H54 (cell line): ENCODE results near the gene MAP2K3.
"Not testable (repeated sequence)": the region's sequence is repeated elsewhere in the genome, so short reads cannot be mapped to it uniquely, and the experiment has no call there.

ENCODE experiments used
- DNase-seq: peaks from one replicate; pipeline ENCODE4 v3.0.0; 2011; ENCODE audit warnings: low spot score, mixed read lengths; ENCODE audit not compliant: insufficient read length
- FAIRE-seq: peaks from 3 replicates; lab custom pipeline; 2011; peaks lifted over from hg19 to GRCh38; lab: Jason Lieb, UNC
- POLR2A ChIP-seq: IDR thresholded peaks from 2 replicates; pipeline ENCODE4 v1.6.1; 2011; ENCODE audit warnings: low read depth, mild to moderate bottlenecking, low read length

MAP2K3 gene

GRCh38 chr17:21300601-21301571 is 16.4 kb downstream of the MAP2K3 start:
- TF ChIP-seq POLR2A: no peak
- no peak for FAIRE-seq

DNA sequence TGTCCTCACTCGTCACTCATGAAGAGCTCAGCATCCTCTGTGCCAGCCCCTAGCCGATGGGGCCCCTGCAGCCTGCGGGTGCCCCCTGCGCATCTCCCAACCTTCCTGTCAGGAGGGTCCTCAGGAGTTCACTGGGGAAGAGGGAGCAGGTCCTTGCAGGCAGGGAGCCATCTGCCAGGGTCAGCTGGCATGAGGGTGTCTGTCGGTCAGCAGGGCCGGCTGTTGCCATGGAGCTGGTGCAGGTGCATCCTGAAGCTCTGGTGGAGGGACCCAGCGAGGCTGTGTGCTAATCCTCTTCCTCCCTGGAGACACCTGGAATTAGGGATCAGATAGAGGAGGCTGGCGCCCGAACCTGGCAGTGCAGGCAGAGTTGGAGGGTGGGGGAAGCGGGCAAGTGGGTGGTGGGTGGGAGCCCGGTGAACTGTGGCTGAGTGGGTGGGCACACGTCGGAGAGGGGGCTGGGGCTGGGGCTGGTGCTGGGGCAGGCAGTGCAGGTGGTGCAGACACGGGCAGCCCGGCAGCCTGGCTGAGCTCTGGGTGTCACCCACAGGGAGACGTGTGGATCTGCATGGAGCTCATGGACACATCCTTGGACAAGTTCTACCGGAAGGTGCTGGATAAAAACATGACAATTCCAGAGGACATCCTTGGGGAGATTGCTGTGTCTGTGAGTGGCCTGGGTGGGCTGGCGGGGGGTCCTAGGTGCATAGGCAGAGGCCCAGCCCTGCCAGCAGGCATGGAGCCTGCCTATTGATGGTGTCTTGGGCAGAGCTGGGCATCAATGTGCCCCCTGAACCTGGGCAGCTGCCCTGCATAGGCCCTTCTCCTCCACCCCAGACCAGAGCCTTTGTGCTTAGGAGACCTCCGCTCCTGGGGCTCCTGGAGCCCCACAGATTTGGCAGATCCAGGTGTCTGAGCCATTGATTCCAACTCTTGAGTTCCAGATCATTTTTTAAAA is 17.4 kb downstream of the MAP2K3 start:
- DNase-seq: no peak
- TF ChIP-seq POLR2A: no peak
- no peak for FAIRE-seq

More at GRCh38 chr17:21300601-21301571, 16.4 kb downstream of the MAP2K3 start:
- DNase-seq: no peak

DNA sequence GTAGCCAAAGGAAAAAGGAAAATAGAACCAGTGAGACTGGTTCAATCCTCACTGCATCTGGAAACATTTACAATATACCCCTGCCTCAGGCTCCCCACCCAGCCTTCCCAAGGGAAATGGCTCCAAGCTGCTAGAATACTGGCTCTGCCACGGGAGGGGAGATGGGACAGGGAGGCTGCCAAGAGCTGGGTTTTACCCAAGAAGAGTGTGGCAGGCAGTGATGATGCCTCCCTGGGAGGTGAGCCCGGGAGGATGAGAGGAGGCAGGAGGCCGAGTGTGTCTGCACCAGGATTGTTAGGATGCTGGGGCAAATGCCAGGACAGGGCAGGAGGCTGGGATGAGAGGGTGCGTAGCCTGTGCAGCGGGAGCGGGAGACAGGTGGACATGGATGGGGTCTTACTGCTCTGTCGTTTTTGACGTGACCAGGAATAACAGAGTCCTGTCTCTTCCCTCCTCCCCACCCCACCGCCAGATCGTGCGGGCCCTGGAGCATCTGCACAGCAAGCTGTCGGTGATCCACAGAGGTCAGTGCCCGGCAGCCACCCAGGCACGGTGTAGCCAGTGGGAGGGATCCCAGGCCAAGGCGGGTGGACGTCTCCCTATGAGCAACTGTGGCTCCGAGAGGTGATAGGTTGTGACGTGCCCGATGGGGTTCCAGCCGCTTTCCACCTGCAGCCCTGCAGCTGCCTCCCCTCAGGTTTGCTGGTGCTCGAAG is 18.4 kb downstream of the MAP2K3 start:
- no peak for TF ChIP-seq POLR2A
- DNase-seq: no peak
- no peak for FAIRE-seq

DNA sequence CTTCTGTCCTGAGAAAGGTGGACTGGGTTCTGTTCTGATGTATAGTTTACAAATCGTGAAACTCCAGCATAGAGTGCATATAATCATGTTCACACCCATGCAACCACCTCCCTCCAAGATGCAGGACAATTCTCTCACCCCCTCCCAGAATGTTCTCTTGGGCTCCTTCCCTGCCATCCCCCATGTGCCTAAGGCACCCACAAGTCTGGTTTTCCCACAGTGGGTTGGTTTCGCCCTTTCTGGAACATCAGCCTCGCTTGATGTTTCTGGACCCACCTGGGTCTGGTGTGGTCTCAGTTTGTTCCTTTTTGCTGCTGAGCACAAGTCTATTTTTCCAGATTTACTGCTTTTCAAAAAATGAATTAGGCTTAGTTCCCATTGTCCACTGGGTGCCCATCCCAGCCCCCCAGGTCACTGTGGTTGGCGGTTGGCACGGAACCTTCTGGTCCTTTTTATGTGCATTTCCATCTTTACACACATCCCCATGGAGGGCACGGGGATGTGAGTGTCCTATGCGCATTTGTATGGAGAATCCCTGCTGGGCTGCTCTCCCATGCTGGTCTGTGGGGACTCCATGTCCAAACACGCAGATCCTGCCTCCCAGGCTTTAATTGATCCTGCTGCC is 19.0 kb downstream of the MAP2K3 start:
- TF ChIP-seq POLR2A: no peak
- FAIRE-seq (no peak), DNase-seq (no peak)

GRCh38 chr17:21304091-21304490 is 19.6 kb downstream of the MAP2K3 start:
- no peak for FAIRE-seq

GRCh38 chr17:21304551-21305151 is 20.1 kb downstream of the MAP2K3 start:
- DNase-seq, FAIRE-seq: not testable (repeated sequence)

More at GRCh38 chr17:21304091-21304490, 19.6 kb downstream of the MAP2K3 start:
- no peak for DNase-seq
- TF ChIP-seq POLR2A: no peak

- DNase-seq, FAIRE-seq: not testable (repeated sequence)
These were observed 21.1 kb downstream of the MAP2K3 start for GRCh38 chr17:21305431-21306180.

DNA sequence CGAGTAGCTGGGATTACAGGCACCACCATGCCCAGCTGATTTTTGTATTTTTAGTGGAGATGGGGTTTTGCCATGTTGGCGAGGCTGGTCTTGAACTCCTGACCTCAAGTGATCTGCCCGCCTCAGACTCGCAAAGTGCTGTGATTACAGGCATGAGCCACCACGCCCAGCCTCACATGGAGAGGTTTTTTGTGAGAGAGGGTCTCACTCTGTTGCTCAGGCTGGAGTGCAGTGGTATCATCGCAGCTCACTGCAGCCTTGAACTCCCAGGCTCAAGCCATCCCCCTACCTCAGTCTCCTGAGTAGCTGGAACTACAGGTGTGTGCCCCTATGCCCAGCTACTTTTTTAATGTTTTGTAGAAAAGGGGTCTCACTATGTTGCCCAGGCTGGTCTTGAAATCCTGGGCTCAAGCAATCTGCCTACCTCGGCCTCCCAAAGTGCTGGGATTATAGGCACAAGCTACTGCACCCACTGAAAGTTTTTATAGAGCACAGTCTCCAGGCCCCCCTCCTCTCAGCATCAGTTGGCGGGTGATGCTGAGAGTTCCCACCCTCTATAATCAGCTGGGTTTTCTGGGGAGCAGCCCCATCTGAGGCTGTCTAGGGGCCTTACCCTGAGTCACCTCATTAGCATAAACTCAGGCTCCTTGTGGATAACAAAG is 22.2 kb downstream of the MAP2K3 start:
- not testable (repeated sequence) for FAIRE-seq

DNA sequence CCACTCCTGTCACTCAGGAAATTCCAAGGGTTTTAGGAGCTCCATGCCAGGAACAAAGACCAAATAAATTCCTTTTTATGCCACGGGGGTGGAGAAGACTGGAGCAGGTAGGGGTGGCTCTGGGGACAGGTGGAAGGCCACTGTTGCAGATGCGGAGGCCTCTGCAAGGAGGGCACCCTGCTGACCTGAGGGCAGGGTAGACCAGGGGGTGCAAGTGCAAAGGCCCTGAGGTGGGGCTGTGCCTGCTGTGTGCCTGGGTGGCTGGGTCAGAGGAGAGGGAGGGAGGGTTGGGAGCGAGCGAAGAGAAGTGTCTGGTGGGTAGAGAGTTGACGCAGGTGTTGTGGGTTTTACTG is 22.7 kb downstream of the MAP2K3 start:
- not testable (repeated sequence) for DNase-seq, FAIRE-seq

More for the DNA sequence above, 22.2 kb downstream of the MAP2K3 start:
- not testable (repeated sequence) for DNase-seq

- not testable (repeated sequence) for FAIRE-seq, DNase-seq
These were observed 24.4 kb downstream of the MAP2K3 start for GRCh38 chr17:21308931-21309381.

GRCh38 chr17:21310061-21310765 is 25.7 kb downstream of the MAP2K3 start:
- FAIRE-seq, DNase-seq: not testable (repeated sequence)

- DNase-seq, FAIRE-seq: not testable (repeated sequence)
These were observed 26.5 kb downstream of the MAP2K3 start for GRCh38 chr17:21310766-21311602.
